H1 (cell line): Measurements from ENCODE around the gene COL5A1. TPM values are rescaled to one million over a fixed set of nuclear protein-coding genes. Genes with fewer than 3 reads are reported as not detected.
"Not testable (repeated sequence)": the region's sequence is repeated elsewhere in the genome, so short reads cannot be mapped to it uniquely, and the experiment has no call there.

Source experiments
- CTCF ChIA-PET: fragments of 300-600 bp; sonication (Branson Sonifier 250); formaldehyde crosslinking; loops from one replicate; lab custom pipeline; 2021; ENCODE audit not compliant: partially characterized antibody; lab: Charles Lee
- POLR2A ChIA-PET: fragments of 300-600 bp; sonication (Branson Sonifier 250); formaldehyde crosslinking; loops from one replicate; lab custom pipeline; 2021; ENCODE audit warnings: inconsistent platforms; ENCODE audit not compliant: partially characterized antibody; lab: Charles Lee
- DNase-seq, 2 experiments: peaks; one replicate each; pipeline versions ENCODE4 v3.0.0 to v3.0.0-alpha.2; 2010 to 2022; ENCODE audit warnings: low spot score in 2 of 2, low read depth in 1 of 2, mixed read lengths in 1 of 2
- FAIRE-seq: peaks from 2 replicates; lab custom pipeline; 2011; peaks lifted over from hg19 to GRCh38; lab: Jason Lieb, UNC
- H2AFZ ChIP-seq: 2 replicates; pipeline ENCODE4 v1.8.1; 2012; ENCODE audit warnings: low read length, inconsistent platforms
- H2AK5ac ChIP-seq: 2 replicates; pipeline ENCODE4 v1.6.1; 2013; ENCODE audit warnings: low read depth, low read length
- H2BK120ac ChIP-seq: replicated peaks from 2 replicates; pipeline ENCODE3; 2013; ENCODE audit warnings: low read depth, low read length, inconsistent platforms
- H2BK12ac ChIP-seq: 2 replicates; pipeline ENCODE4 v1.6.1; 2013; ENCODE audit warnings: low read depth, low read length
- H2BK15ac ChIP-seq: 2 replicates; pipeline ENCODE4 v1.6.1; 2013; ENCODE audit warnings: low read length
- H2BK20ac ChIP-seq: 2 replicates; pipeline ENCODE4 v1.6.1; 2013; ENCODE audit warnings: low read length
- H2BK5ac ChIP-seq: 2 replicates; pipeline ENCODE4 v1.6.1; 2013; ENCODE audit warnings: low read depth, low read length
- H3K14ac ChIP-seq: 2 replicates; pipeline ENCODE4 v1.6.1; 2013; ENCODE audit warnings: inconsistent platforms; ENCODE audit not compliant: insufficient read length
- H3K18ac ChIP-seq: 2 replicates; pipeline ENCODE4 v1.6.1; 2013; ENCODE audit warnings: low read length; ENCODE audit errors: extremely low read depth
- H3K23ac ChIP-seq: 2 replicates; pipeline ENCODE4 v1.6.1; 2013; ENCODE audit warnings: inconsistent platforms; ENCODE audit not compliant: insufficient read length
- H3K23me2 ChIP-seq: 2 replicates; pipeline ENCODE4 v1.6.1; 2013; ENCODE audit warnings: low read depth, low read length
- H3K27ac ChIP-seq: 2 replicates; pipeline ENCODE4 v1.6.1; 2011; ENCODE audit warnings: low read depth, low read length, inconsistent platforms
- H3K27me3 ChIP-seq, 4 experiments: replicated peaks in 1 of 4; 1 replicate in 1 of 4; 2 replicates in 3 of 4; pipeline versions ENCODE4 v1.6.1 to v1.8.1; 2011 to 2013; ENCODE audit warnings: low read length in 3 of 4, mild to moderate bottlenecking in 3 of 4, inconsistent platforms in 2 of 4, mixed read lengths in 2 of 4, moderate library complexity in 1 of 4; ENCODE audit not compliant: control insufficient read depth in 3 of 4, insufficient read depth in 3 of 4; ENCODE audit errors: extremely low read depth in 1 of 4
- H3K36me3 ChIP-seq, 4 experiments: 2 replicates each; pipeline versions ENCODE4 v1.6.1 to v1.8.1; 2011 to 2013; ENCODE audit warnings: mild to moderate bottlenecking in 4 of 4, low read length in 3 of 4, moderate library complexity in 2 of 4, control low read depth in 1 of 4, inconsistent platforms in 1 of 4; ENCODE audit not compliant: insufficient read depth in 4 of 4, control insufficient read depth in 2 of 4
- H3K4ac ChIP-seq: replicated peaks from 2 replicates; pipeline ENCODE3; 2013; ENCODE audit warnings: low read length, low read depth, mixed read lengths, inconsistent platforms; ENCODE audit not compliant: insufficient read length
- H3K4me1 ChIP-seq, 4 experiments: replicated peaks in 1 of 4; 1 replicate in 1 of 4; 2 replicates in 3 of 4; pipeline versions ENCODE4 v1.6.1 to v1.8.1; 2011 to 2013; ENCODE audit warnings: low read length in 3 of 4, inconsistent platforms in 2 of 4, mixed read lengths in 1 of 4; ENCODE audit not compliant: insufficient read depth in 4 of 4, control insufficient read depth in 3 of 4
- H3K4me2 ChIP-seq, 2 experiments: 2 replicates each; pipeline versions ENCODE4 v1.6.1 to v1.8.1; 2011 to 2013; ENCODE audit warnings: low read depth in 2 of 2, low read length in 2 of 2, control low read depth in 1 of 2, inconsistent platforms in 1 of 2, mild to moderate bottlenecking in 1 of 2; ENCODE audit not compliant: insufficient read depth in 1 of 2
- H3K4me3 ChIP-seq, 4 experiments: fragments of 200-600, 300-600 bp in 1 of 4; sonication (generic), shearing (Covaris generic), sonication (Bioruptor Twin) in 1 of 4; 2 replicates each; pipeline versions ENCODE4 v1.5.1 to v1.8.1; 2011 to 2016; ENCODE audit warnings: low read length in 4 of 4, low read depth in 3 of 4, control low read depth in 2 of 4, inconsistent platforms in 2 of 4, mild to moderate bottlenecking in 2 of 4, mixed read lengths in 1 of 4, moderate library complexity in 1 of 4; ENCODE audit not compliant: insufficient read depth in 2 of 4; ENCODE audit errors: extremely low read depth in 1 of 4
- H3K56ac ChIP-seq: replicated peaks from 2 replicates; pipeline ENCODE3; 2013; ENCODE audit warnings: low read depth, mild to moderate bottlenecking, mixed read lengths, low read length, inconsistent platforms; ENCODE audit not compliant: insufficient read length
- H3K79me1 ChIP-seq: 2 replicates; pipeline ENCODE4 v1.6.1; 2013; ENCODE audit warnings: low read depth, low read length, control low read depth
- H3K79me2 ChIP-seq, 2 experiments: 2 replicates each; pipeline versions ENCODE4 v1.6.1 to v1.8.1; 2012 to 2013; ENCODE audit warnings: low read length in 2 of 2, mild to moderate bottlenecking in 2 of 2, inconsistent platforms in 1 of 2; ENCODE audit not compliant: insufficient read depth in 2 of 2, control insufficient read depth in 1 of 2
- H3K9ac ChIP-seq, 4 experiments: replicated peaks in 1 of 4; 1 replicate in 1 of 4; 2 replicates in 3 of 4; pipeline versions ENCODE4 v1.6.1 to v1.8.1; 2011 to 2013; ENCODE audit warnings: low read depth in 3 of 4, low read length in 3 of 4, control low read depth in 2 of 4, mild to moderate bottlenecking in 2 of 4, moderate library complexity in 2 of 4, inconsistent platforms in 1 of 4; ENCODE audit errors: extremely low read depth in 1 of 4
- H3K9me3 ChIP-seq, 2 experiments: 2 replicates each; pipeline versions ENCODE4 v1.6.1 to v1.8.1; 2012 to 2013; ENCODE audit warnings: mild to moderate bottlenecking in 2 of 2, moderate library complexity in 2 of 2, control low read depth in 1 of 2, inconsistent platforms in 1 of 2, low read depth in 1 of 2, low read length in 1 of 2, mixed read lengths in 1 of 2; ENCODE audit not compliant: insufficient read depth in 2 of 2
- H4K20me1 ChIP-seq, 2 experiments: replicated peaks in 1 of 2; 2 replicates each; pipeline versions ENCODE3 to v1.8.1; 2011 to 2013; ENCODE audit warnings: inconsistent platforms in 2 of 2, low read length in 2 of 2, mild to moderate bottlenecking in 1 of 2; ENCODE audit not compliant: insufficient read depth in 2 of 2, control insufficient read depth in 1 of 2
- H4K5ac ChIP-seq: 2 replicates; pipeline ENCODE4 v1.6.1; 2013; ENCODE audit warnings: low read length, low read depth, mixed read lengths, inconsistent platforms; ENCODE audit not compliant: insufficient read length
- H4K8ac ChIP-seq: 2 replicates; pipeline ENCODE4 v1.8.0; 2013; ENCODE audit warnings: mild to moderate bottlenecking, moderate library complexity, low read length, inconsistent platforms; ENCODE audit not compliant: insufficient read depth; ENCODE audit errors: extremely low read depth
- H4K91ac ChIP-seq: replicated peaks from 2 replicates; pipeline ENCODE3; 2013; ENCODE audit warnings: low read length, mixed read lengths, inconsistent platforms; ENCODE audit not compliant: insufficient read length
- WGBS, 2 experiments: shearing (Covaris generic) in 1 of 2; methylation state at CpG; one replicate each; pipeline versions ENCODE4 v1.1.6 to v1.1.7; 2013 to 2015; ENCODE audit warnings: low lambda C conversion rate in 2 of 2, mixed read lengths in 2 of 2, inconsistent platforms in 1 of 2, low coverage in 1 of 2, missing lambda C conversion rate in 1 of 2; ENCODE audit not compliant: insufficient replicate concordance in 2 of 2, insufficient coverage in 1 of 2, insufficient read length in 1 of 2; ENCODE audit errors: extremely low coverage in 1 of 2, missing lambda C conversion rate in 1 of 2; 5-methylcytosine and 5-hydroxymethylcytosine counted together
- polyA plus RNA-seq, 7 experiments: library from polyadenylated mRNA; depleted of rRNA in 3 of 7; stranded (reverse) in 5 of 7; unstranded in 2 of 7; fragments of >200 nt in 5 of 7; fragments of 200-250 nt in 2 of 7; gene quantifications; 1 replicate in 5 of 7; 2 replicates in 1 of 7; 4 replicates in 1 of 7; pipeline versions ENCODE4 v1.2.1 to v1.2.3, GENCODE V29; 2011 to 2013; ENCODE audit warnings: missing spikeins in 2 of 7, mixed read lengths in 2 of 7
- total RNA-seq: library from RNA; stranded (reverse); fragmentation: NEBNext Ultra II Directional; extraction: Animal tissue kit (Norgen Biotek cat#: 25700); gene quantifications from 2 replicates; pipeline ENCODE4 v1.2.1, GENCODE V29; 2021

COL5A1 gene
- total and polyA plus RNA-seq, 2 of the 8 experiments (the other 6 are each of a cell fraction or from before 2014, with no cell fraction given) = 3.8 to 12.0 TPM

GRCh38 chr9:134644401-134644724 lies 2.8 kb downstream of the COL5A1 start:
- CTCF ChIA-PET = interaction anchor here (1.5 kb wide), 1 partner anchor 11 kb away, joined by 5 read pairs; no protein-coding TSS in a partner anchor
- H4K91ac ChIP-seq, H3K23me2 ChIP-seq, H4K5ac ChIP-seq, H3K4me3 ChIP-seq, H2AK5ac ChIP-seq, H2AFZ ChIP-seq, H3K27me3 ChIP-seq, H3K9ac ChIP-seq, H2BK120ac ChIP-seq, H2BK12ac ChIP-seq, H3K27ac ChIP-seq, H3K18ac ChIP-seq, H2BK5ac ChIP-seq, H3K4ac ChIP-seq, H3K79me1 ChIP-seq, H3K79me2 ChIP-seq, FAIRE-seq, H3K14ac ChIP-seq, H3K9me3 ChIP-seq, H3K36me3 ChIP-seq, H2BK20ac ChIP-seq, DNase-seq, H4K8ac ChIP-seq, H3K4me2 ChIP-seq, H2BK15ac ChIP-seq, POLR2A ChIA-PET, H3K56ac ChIP-seq, H3K23ac ChIP-seq: not testable (repeated sequence)
- peaks cover 0 to 42% (median 16%) of the 10 kb centered on the region in 4 experiments; a peak in 6 of 7 replicates for H3K4me1 ChIP-seq
- peaks cover 0 to 13% of the 10 kb centered on the region in 2 experiments for H4K20me1 ChIP-seq
- no CpG with 5 or more reads among the region's 14 CpGs for WGBS, 2 experiments
